AG04450 (cell line): ENCODE measurements around the gene C11orf24. TPM values are rescaled to one million over a fixed set of nuclear protein-coding genes. Genes with fewer than 3 reads are reported as not detected.

ENCODE experiments used
- CTCF ChIA-PET: fragments of 300-600, 350-600 bp; formaldehyde crosslinking; extraction: SDS; loops from one replicate; lab custom pipeline; 2022; ENCODE audit warnings: antibody characterized with exemption, inconsistent platforms; lab: Charles Lee
- POLR2A ChIA-PET: fragments of 350-600 bp; formaldehyde crosslinking; extraction: SDS; loops from one replicate; lab custom pipeline; 2021; ENCODE audit warnings: antibody characterized with exemption, inconsistent platforms; lab: Yijun Ruan, JAX
- DNase-seq: peaks from one replicate; pipeline ENCODE4 v3.0.0-alpha.2; 2011; ENCODE audit warnings: low read depth, low spot score
- H3K27ac ChIP-seq: one replicate; pipeline ENCODE4 v1.5.1; 2012; ENCODE audit warnings: low read depth, low read length, control low read depth
- H3K27me3 ChIP-seq: one replicate; pipeline ENCODE4 v1.6.0; 2012; ENCODE audit warnings: low read length; ENCODE audit not compliant: control insufficient read depth, insufficient read depth
- H3K4me3 ChIP-seq: 2 replicates; pipeline ENCODE4 v1.5.1; 2011; ENCODE audit warnings: mild to moderate bottlenecking, low read depth, low read length, control low read depth
- H3K9me3 ChIP-seq: 2 replicates; pipeline ENCODE4 v1.5.1; 2012; ENCODE audit warnings: low read length; ENCODE audit not compliant: control insufficient read depth, insufficient read depth
- CTCF ChIP-seq: IDR thresholded peaks from 2 replicates; pipeline ENCODE4 v1.5.1; 2011; ENCODE audit warnings: low read depth, low read length, control low read depth, inconsistent platforms
- polyA plus RNA-seq: library from polyadenylated mRNA; depleted of rRNA; stranded (reverse); fragments of >200 nt; gene quantifications from 2 replicates; pipeline ENCODE4 v1.2.3, GENCODE V29; 2011

C11orf24 gene
- polyA plus RNA-seq, 1 experiment, result 39.1 TPM

GRCh38 chr11:68282861-68283230, 11.1 kb upstream of the C11orf24 start:
- Histone ChIP-seq H3K4me3 (no peak overlapping the region), H3K27ac (no peak overlapping the region), H3K27me3 (peaks cover 8% of the 10 kb centered on the region), H3K9me3 (no peaks in the 10 kb centered on the region; the same call in 1 of the 2 replicates)
- DNase-seq, result no peak
- ChIA-PET POLR2A (interaction anchor here (0.7 to 1.1 kb wide), 2 partner anchors 11 to 13 kb away, joined by 3 read pairs; partner anchors contain the start of gene C11orf24), CTCF (no interaction called here)
- no peak for TF ChIP-seq CTCF

GRCh38 chr11:68282141-68282860, 10.5 kb upstream of the C11orf24 start:
- Histone ChIP-seq H3K9me3 (no peaks in the 10 kb centered on the region; the same call in 1 of the 2 replicates), H3K4me3 (no peak overlapping the region), H3K27me3 (peaks cover 8% of the 10 kb centered on the region), H3K27ac (no peak overlapping the region)
- ChIA-PET POLR2A (interaction anchor here (0.7 to 1.1 kb wide), 2 partner anchors 10 to 14 kb away, joined by 3 read pairs; partner anchors contain the start of gene C11orf24), CTCF (no interaction called here)
- no peak for TF ChIP-seq CTCF
- no peak for DNase-seq

- no peak for TF ChIP-seq CTCF
- DNase-seq, result no peak
- POLR2A ChIA-PET, result no interaction called here
- CTCF ChIA-PET, result no interaction called here
- Histone ChIP-seq H3K27ac (no peak overlapping the region), H3K9me3 (no peaks in the 10 kb centered on the region; the same call in 1 of the 2 replicates), H3K4me3 (no peak overlapping the region), H3K27me3 (peaks cover 8% of the 10 kb centered on the region)
These were observed 7.9 kb upstream of the C11orf24 start for GRCh38 chr11:68279676-68280075.

- Histone ChIP-seq H3K27me3 (no peaks in the 10 kb centered on the region), H3K9me3 (no peaks in the 10 kb centered on the region; the same call in 1 of the 2 replicates), H3K4me3 (no peak overlapping the region), H3K27ac (no peak overlapping the region)
- TF ChIP-seq CTCF, result no peak
- CTCF ChIA-PET, result no interaction called here
- DNase-seq, result no peak
- POLR2A ChIA-PET, result no interaction called here
These were observed 5.1 kb upstream of the C11orf24 start for GRCh38 chr11:68276861-68277260.

- no peak for TF ChIP-seq CTCF
- POLR2A ChIA-PET, result no interaction called here
- DNase-seq, result no peak
- H3K27me3 ChIP-seq, result no peaks in the 10 kb centered on the region
- CTCF ChIA-PET, result no interaction called here
- H3K4me3 ChIP-seq, result no peak overlapping the region
- no peak overlapping the region for H3K27ac ChIP-seq
- no peaks in the 10 kb centered on the region; the same call in 1 of the 2 replicates for H3K9me3 ChIP-seq
These were observed 4.1 kb upstream of the C11orf24 start for GRCh38 chr11:68275721-68276507.
